GM19043 (cell line): ENCODE measurements around the gene DCP1A.

ENCODE experiments used
- ATAC-seq: cut with Tn5 transposase; IDR thresholded peaks from one replicate; pipeline ENCODE4 v1.9.1; 2021; ENCODE audit warnings: low read depth; ENCODE audit not compliant: unreplicated experiment

Gene DCP1A

GRCh38 chr3:53250881-53251605, 96.3 kb downstream of the DCP1A start:
- no peak for ATAC-seq

GRCh38 chr3:53250453-53250852, 96.9 kb downstream of the DCP1A start:
- no peak for ATAC-seq

- no peak for ATAC-seq
Observed at GRCh38 chr3:53248161-53248560, 99.2 kb downstream of the DCP1A start.

- no peak for ATAC-seq
Observed at GRCh38 chr3:53247619-53248018, 99.7 kb downstream of the DCP1A start.

- no peak for ATAC-seq
Observed at GRCh38 chr3:53244271-53244670, 103.1 kb downstream of the DCP1A start.

- ATAC-seq, result no peak
Observed at GRCh38 chr3:53243785-53244184, 103.6 kb downstream of the DCP1A start.

GRCh38 chr3:53243165-53243564, 104.2 kb downstream of the DCP1A start:
- no peak for ATAC-seq

GRCh38 chr3:53242642-53243041, 104.7 kb downstream of the DCP1A start:
- ATAC-seq, result no peak

- ATAC-seq, result no peak
Observed at GRCh38 chr3:53242155-53242554, 105.2 kb downstream of the DCP1A start.

- ATAC-seq, result no peak
Observed at GRCh38 chr3:53240989-53241972, 106.1 kb downstream of the DCP1A start.

- no peak for ATAC-seq
Observed at GRCh38 chr3:53239800-53240199, 107.5 kb downstream of the DCP1A start.

- ATAC-seq, result no peak
Observed at GRCh38 chr3:53238886-53239285, 108.5 kb downstream of the DCP1A start.

- no peak for ATAC-seq
Observed at GRCh38 chr3:53238051-53238850, 109.1 kb downstream of the DCP1A start.

- ATAC-seq, result no peak
Observed at GRCh38 chr3:53236112-53236841, 111.1 kb downstream of the DCP1A start.

- no peak for ATAC-seq
Observed at GRCh38 chr3:53235545-53235944, 111.8 kb downstream of the DCP1A start.

- no peak for ATAC-seq
Observed at GRCh38 chr3:53234841-53235232, 112.5 kb downstream of the DCP1A start.

GRCh38 chr3:53234130-53234840, 113.1 kb downstream of the DCP1A start:
- ATAC-seq, result no peak
